ENCODE results near the gene LSP1. TPM values are rescaled to one million over a fixed set of nuclear protein-coding genes. Genes with fewer than 3 reads are reported as not detected.

The LSP1 gene
- total RNA-seq, 1 donor from 2014 or later, result not detected

DNA sequence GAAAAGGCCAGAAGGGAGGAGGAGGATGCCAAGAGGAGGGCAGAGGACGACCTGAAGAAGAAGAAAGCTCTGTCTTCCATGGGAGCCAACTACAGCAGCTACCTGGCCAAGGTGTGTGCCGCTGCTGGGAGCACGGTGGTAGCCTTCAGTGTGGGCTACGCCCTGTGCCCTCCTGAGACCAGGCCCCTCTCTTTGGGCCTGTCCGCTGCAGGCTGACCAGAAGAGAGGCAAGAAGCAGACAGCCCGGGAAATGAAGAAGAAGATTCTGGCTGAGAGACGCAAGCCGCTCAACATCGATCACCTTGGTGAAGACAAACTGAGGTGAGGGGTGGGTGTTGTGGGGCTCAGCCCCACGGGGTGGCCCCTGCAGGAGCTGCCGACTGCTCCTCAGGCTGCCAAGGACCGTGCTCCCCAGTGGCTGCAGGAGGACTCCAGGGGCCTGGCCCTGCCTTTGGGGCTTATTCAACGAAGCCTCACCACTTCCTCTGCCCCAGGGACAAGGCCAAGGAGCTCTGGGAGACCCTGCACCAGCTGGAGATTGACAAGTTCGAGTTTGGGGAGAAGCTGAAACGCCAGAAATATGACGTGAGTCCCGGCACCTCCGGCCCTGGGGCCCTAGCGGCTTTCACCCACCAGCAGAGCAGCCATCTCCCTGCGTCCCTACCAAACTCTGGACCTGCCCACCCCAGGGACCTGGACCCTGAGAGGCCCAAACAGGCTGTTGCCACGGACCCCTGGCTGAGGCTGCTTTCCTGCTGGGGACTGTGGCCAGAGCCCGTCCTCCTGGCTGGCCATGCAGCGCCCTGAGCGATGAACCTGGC is 81.7 kb downstream of the LSP1 start:
- Mint-ChIP-seq H3K9me3 (ENCODE audit: unreplicated experiment) (no peaks in the 10 kb centered on the region), H3K4me1 (ENCODE audit: unreplicated experiment) (no peaks in the 10 kb centered on the region), H3K27me3 (ENCODE audit: unreplicated experiment) (peaks cover 3% of the 10 kb centered on the region), H3K4me3 (ENCODE audit: unreplicated experiment) (no peak overlapping the region), H3K27ac (ENCODE audit: unreplicated experiment) (no peak overlapping the region), H3K36me3 (ENCODE audit: low read depth, unreplicated experiment) (no peaks in the 10 kb centered on the region)
- DNase-seq (ENCODE audit: low spot score), result no peak
- TF ChIP-seq, protein P1, sequence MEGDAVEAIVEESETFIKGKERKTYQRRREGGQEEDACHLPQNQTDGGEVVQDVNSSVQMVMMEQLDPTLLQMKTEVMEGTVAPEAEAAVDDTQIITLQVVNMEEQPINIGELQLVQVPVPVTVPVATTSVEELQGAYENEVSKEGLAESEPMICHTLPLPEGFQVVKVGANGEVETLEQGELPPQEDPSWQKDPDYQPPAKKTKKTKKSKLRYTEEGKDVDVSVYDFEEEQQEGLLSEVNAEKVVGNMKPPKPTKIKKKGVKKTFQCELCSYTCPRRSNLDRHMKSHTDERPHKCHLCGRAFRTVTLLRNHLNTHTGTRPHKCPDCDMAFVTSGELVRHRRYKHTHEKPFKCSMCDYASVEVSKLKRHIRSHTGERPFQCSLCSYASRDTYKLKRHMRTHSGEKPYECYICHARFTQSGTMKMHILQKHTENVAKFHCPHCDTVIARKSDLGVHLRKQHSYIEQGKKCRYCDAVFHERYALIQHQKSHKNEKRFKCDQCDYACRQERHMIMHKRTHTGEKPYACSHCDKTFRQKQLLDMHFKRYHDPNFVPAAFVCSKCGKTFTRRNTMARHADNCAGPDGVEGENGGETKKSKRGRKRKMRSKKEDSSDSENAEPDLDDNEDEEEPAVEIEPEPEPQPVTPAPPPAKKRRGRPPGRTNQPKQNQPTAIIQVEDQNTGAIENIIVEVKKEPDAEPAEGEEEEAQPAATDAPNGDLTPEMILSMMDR (IDR thresholded peaks at IDR 0.05; ENCODE audit: unreplicated experiment), result no peak

- no peak for DNase-seq (ENCODE audit: low spot score)
- Mint-ChIP-seq H3K27me3 (ENCODE audit: unreplicated experiment) (peaks cover 5% of the 10 kb centered on the region), H3K9me3 (ENCODE audit: unreplicated experiment) (no peaks in the 10 kb centered on the region), H3K36me3 (ENCODE audit: low read depth, unreplicated experiment) (peaks cover 2% of the 10 kb centered on the region), H3K4me1 (ENCODE audit: unreplicated experiment) (peaks cover 6% of the 10 kb centered on the region), H3K27ac (ENCODE audit: unreplicated experiment) (no peak overlapping the region), H3K4me3 (ENCODE audit: unreplicated experiment) (no peak overlapping the region)
- TF ChIP-seq, protein P1 (IDR thresholded peaks at IDR 0.05; ENCODE audit: unreplicated experiment), result no peak
Measured at GRCh38 chr11:1935156-1936071, 82.5 kb downstream of the LSP1 start.

DNA sequence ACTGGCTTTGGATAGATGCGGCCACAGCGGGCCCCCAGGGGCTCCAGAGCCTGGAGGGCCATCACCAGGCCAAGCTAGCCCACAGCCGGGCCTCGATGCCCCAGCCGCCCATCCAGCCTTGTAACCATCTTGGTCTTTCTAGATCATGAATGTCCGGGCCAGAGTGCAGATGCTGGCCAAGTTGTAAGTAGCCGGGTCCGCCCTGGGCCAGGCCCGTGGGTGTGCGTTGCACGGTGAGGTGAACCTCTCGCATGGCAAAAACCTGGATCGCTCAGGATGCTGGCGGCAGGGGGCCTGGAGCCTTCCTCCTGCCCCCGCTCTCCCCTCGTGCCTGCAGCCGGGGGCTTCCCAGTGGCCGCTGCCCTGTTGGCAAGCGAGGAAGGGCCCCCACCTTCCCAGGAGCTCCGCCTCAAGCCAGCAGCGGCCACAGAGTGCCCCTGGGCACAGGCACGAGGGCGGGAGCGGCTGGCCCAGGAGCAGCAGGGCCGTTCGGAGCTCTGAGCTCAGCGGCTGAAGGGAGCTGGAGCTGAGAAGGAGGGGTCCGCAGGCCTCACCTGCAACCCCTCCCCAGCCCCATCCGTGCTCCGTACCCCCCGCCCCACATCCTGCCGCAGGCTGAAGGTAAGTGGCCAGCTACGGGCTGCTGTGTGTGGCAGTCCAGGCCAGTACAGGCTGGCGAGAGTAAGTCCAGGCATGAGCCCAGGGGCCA is 83.3 kb downstream of the LSP1 start:
- H3K4me1 Mint-ChIP-seq (ENCODE audit: unreplicated experiment), result peaks cover 6% of the 10 kb centered on the region
- peaks cover 10% of the 10 kb centered on the region for H3K27me3 Mint-ChIP-seq (ENCODE audit: unreplicated experiment)
- TF ChIP-seq, protein P1 (IDR thresholded peaks at IDR 0.05; ENCODE audit: unreplicated experiment), result no peak
- no peak for DNase-seq (ENCODE audit: low spot score)
- peaks cover 5% of the 10 kb centered on the region for H3K36me3 Mint-ChIP-seq (ENCODE audit: low read depth, unreplicated experiment)
- H3K27ac Mint-ChIP-seq (ENCODE audit: unreplicated experiment), result no peak overlapping the region
- H3K9me3 Mint-ChIP-seq (ENCODE audit: unreplicated experiment), result no peaks in the 10 kb centered on the region
- no peak overlapping the region for H3K4me3 Mint-ChIP-seq (ENCODE audit: unreplicated experiment)

- peaks cover 11% of the 10 kb centered on the region for H3K27me3 Mint-ChIP-seq (ENCODE audit: unreplicated experiment)
- no peak overlapping the region for H3K27ac Mint-ChIP-seq (ENCODE audit: unreplicated experiment)
- H3K4me1 Mint-ChIP-seq (ENCODE audit: unreplicated experiment), result peaks cover 6% of the 10 kb centered on the region
- DNase-seq (ENCODE audit: low spot score), result peak; percentile 2
- H3K9me3 Mint-ChIP-seq (ENCODE audit: unreplicated experiment), result no peaks in the 10 kb centered on the region
- H3K4me3 Mint-ChIP-seq (ENCODE audit: unreplicated experiment), result no peak overlapping the region
- TF ChIP-seq, protein P1 (IDR thresholded peaks at IDR 0.05; ENCODE audit: unreplicated experiment), result no peak
- peaks cover 5% of the 10 kb centered on the region for H3K36me3 Mint-ChIP-seq (ENCODE audit: low read depth, unreplicated experiment)
Measured at GRCh38 chr11:1936781-1937615, 84.1 kb downstream of the LSP1 start.
